C4-2B (cell line): ENCODE data around the gene CMPK1.

ENCODE experiments used
- H3K27ac ChIP-seq: fragments of 450-650 bp; 2 replicates; pipeline ENCODE4 v1.5.1; 2017
- CTCF ChIP-seq: fragments of 450-650 bp; conservative IDR thresholded peaks from 2 replicates; pipeline ENCODE4 v1.5.1; 2017; ENCODE audit warnings: mild to moderate bottlenecking
- ZFX ChIP-seq: fragments of 450-650 bp; IDR thresholded peaks from 2 replicates; pipeline ENCODE4 v1.6.1; 2017

CMPK1 gene

GRCh38 chr1:47396671-47397196 lies 63.1 kb downstream of the CMPK1 start:
- TF ChIP-seq CTCF = no peak
- H3K27ac ChIP-seq = no peak overlapping the region

GRCh38 chr1:47399138-47399845 lies 65.7 kb downstream of the CMPK1 start:
- H3K27ac ChIP-seq = no peak overlapping the region
- TF ChIP-seq CTCF (no peak), ZFX (no peak)

GRCh38 chr1:47399846-47400155 lies 66.2 kb downstream of the CMPK1 start:
- TF ChIP-seq CTCF (no peak), ZFX (no peak)
- H3K27ac ChIP-seq = no peak overlapping the region

- no peak for TF ChIP-seq CTCF
- TF ChIP-seq ZFX = no peak
- no peak overlapping the region for H3K27ac ChIP-seq
Measured at GRCh38 chr1:47401761-47402160, 68.2 kb downstream of the CMPK1 start.

GRCh38 chr1:47402591-47402990 lies 69.0 kb downstream of the CMPK1 start:
- H3K27ac ChIP-seq = no peak overlapping the region
- no peak for TF ChIP-seq ZFX
- TF ChIP-seq CTCF = no peak

- TF ChIP-seq ZFX (no peak), CTCF (no peak)
- H3K27ac ChIP-seq = no peak overlapping the region
Measured at GRCh38 chr1:47403321-47403910, 69.8 kb downstream of the CMPK1 start.

GRCh38 chr1:47405697-47406096 lies 72.1 kb downstream of the CMPK1 start:
- TF ChIP-seq CTCF (no peak), ZFX (no peak)
- H3K27ac ChIP-seq = no peak overlapping the region
